ENCODE data around the gene IBTK. TPM values are rescaled to one million over a fixed set of nuclear protein-coding genes. Genes with fewer than 3 reads are reported as not detected.
"Not testable (repeated sequence)": the region's sequence is repeated elsewhere in the genome, so short reads cannot be mapped to it uniquely, and the experiment has no call there.

IBTK gene
- total RNA-seq, 1 experiment from 2014 or later, result 31.9 TPM

- Histone ChIP-seq H3K36me3 (replicated peaks; ENCODE audit: control insufficient read depth, insufficient read depth, low read length) (peaks cover 7% of the 10 kb centered on the region), H3K27me3 (ENCODE audit: control insufficient read depth, insufficient read depth, low read length) (no peaks in the 10 kb centered on the region)
Measured at GRCh38 chr6:82217018-82217586, 30.4 kb downstream of the IBTK start.

GRCh38 chr6:82216549-82216948 lies 31.0 kb downstream of the IBTK start:
- H3K36me3 ChIP-seq (replicated peaks; ENCODE audit: control insufficient read depth, insufficient read depth, low read length), result peaks cover 7% of the 10 kb centered on the region
- no peak for DNase-seq
- H3K27me3 ChIP-seq (ENCODE audit: control insufficient read depth, insufficient read depth, low read length), result no peaks in the 10 kb centered on the region
- no peak overlapping the region for H3K4me3 ChIP-seq (ENCODE audit: insufficient read depth, low read depth, low read length)

More at GRCh38 chr6:82217018-82217586, 30.4 kb downstream of the IBTK start:
- no peak overlapping the region for H3K4me3 ChIP-seq (ENCODE audit: insufficient read depth, low read depth, low read length)
- DNase-seq, result no peak

- no peak for DNase-seq
Measured at GRCh38 chr6:82211326-82211725, 36.2 kb downstream of the IBTK start.

GRCh38 chr6:82208913-82209312 lies 38.6 kb downstream of the IBTK start:
- Histone ChIP-seq H3K27me3 (ENCODE audit: control insufficient read depth, insufficient read depth, low read length) (no peaks in the 10 kb centered on the region), H3K36me3 (replicated peaks; ENCODE audit: control insufficient read depth, insufficient read depth, low read length) (peaks cover 4% of the 10 kb centered on the region), H3K4me3 (ENCODE audit: insufficient read depth, low read depth, low read length) (no peak overlapping the region)
- no peak for DNase-seq

More at GRCh38 chr6:82211326-82211725, 36.2 kb downstream of the IBTK start:
- Histone ChIP-seq H3K27me3 (ENCODE audit: control insufficient read depth, insufficient read depth, low read length) (no peaks in the 10 kb centered on the region), H3K36me3 (replicated peaks; ENCODE audit: control insufficient read depth, insufficient read depth, low read length) (peaks cover 7% of the 10 kb centered on the region), H3K4me3 (ENCODE audit: insufficient read depth, low read depth, low read length) (no peak overlapping the region)

GRCh38 chr6:82205930-82206392 lies 41.6 kb downstream of the IBTK start:
- H3K27me3 ChIP-seq (ENCODE audit: control insufficient read depth, insufficient read depth, low read length), result no peaks in the 10 kb centered on the region
- peaks cover 4% of the 10 kb centered on the region for H3K36me3 ChIP-seq (replicated peaks; ENCODE audit: control insufficient read depth, insufficient read depth, low read length)
- no peak for DNase-seq
- no peak overlapping the region for H3K4me3 ChIP-seq (ENCODE audit: insufficient read depth, low read depth, low read length)

GRCh38 chr6:82204020-82204419 lies 43.5 kb downstream of the IBTK start:
- Histone ChIP-seq H3K36me3 (replicated peaks; ENCODE audit: control insufficient read depth, insufficient read depth, low read length) (peaks cover 2% of the 10 kb centered on the region), H3K27me3 (ENCODE audit: control insufficient read depth, insufficient read depth, low read length) (no peaks in the 10 kb centered on the region), H3K4me3 (ENCODE audit: insufficient read depth, low read depth, low read length) (no peak overlapping the region)
- DNase-seq, result no peak

GRCh38 chr6:82197784-82198183 lies 49.8 kb downstream of the IBTK start:
- Histone ChIP-seq H3K36me3 (replicated peaks; ENCODE audit: control insufficient read depth, insufficient read depth, low read length) (peaks cover 7% of the 10 kb centered on the region), H3K27me3 (ENCODE audit: control insufficient read depth, insufficient read depth, low read length) (no peaks in the 10 kb centered on the region), H3K4me3 (ENCODE audit: insufficient read depth, low read depth, low read length) (no peak overlapping the region)
- DNase-seq, result no peak

- not testable (repeated sequence) for H3K36me3 ChIP-seq (replicated peaks; ENCODE audit: control insufficient read depth, insufficient read depth, low read length); H3K27me3 ChIP-seq (ENCODE audit: control insufficient read depth, insufficient read depth, low read length); H3K4me3 ChIP-seq (ENCODE audit: insufficient read depth, low read depth, low read length); DNase-seq
Measured at GRCh38 chr6:82197245-82197644, 50.3 kb downstream of the IBTK start.

GRCh38 chr6:82196161-82196560 lies 51.4 kb downstream of the IBTK start:
- DNase-seq, result no peak
- Histone ChIP-seq H3K27me3 (ENCODE audit: control insufficient read depth, insufficient read depth, low read length) (no peaks in the 10 kb centered on the region), H3K4me3 (ENCODE audit: insufficient read depth, low read depth, low read length) (no peak overlapping the region), H3K36me3 (replicated peaks; ENCODE audit: control insufficient read depth, insufficient read depth, low read length) (peaks cover 9% of the 10 kb centered on the region)

- no peak for DNase-seq
- Histone ChIP-seq H3K36me3 (replicated peaks; ENCODE audit: control insufficient read depth, insufficient read depth, low read length) (peaks cover 9% of the 10 kb centered on the region), H3K27me3 (ENCODE audit: control insufficient read depth, insufficient read depth, low read length) (no peaks in the 10 kb centered on the region), H3K4me3 (ENCODE audit: insufficient read depth, low read depth, low read length) (no peak overlapping the region)
Measured at GRCh38 chr6:82195619-82196018, 51.9 kb downstream of the IBTK start.

GRCh38 chr6:82185948-82186535 lies 61.5 kb downstream of the IBTK start:
- Histone ChIP-seq H3K36me3 (replicated peaks; ENCODE audit: control insufficient read depth, insufficient read depth, low read length) (no peaks in the 10 kb centered on the region; the same call in 1 of the 2 replicates), H3K27me3 (ENCODE audit: control insufficient read depth, insufficient read depth, low read length) (no peaks in the 10 kb centered on the region), H3K4me3 (ENCODE audit: insufficient read depth, low read depth, low read length) (no peak overlapping the region)
- no peak for DNase-seq

- no peaks in the 10 kb centered on the region for H3K27me3 ChIP-seq (ENCODE audit: control insufficient read depth, insufficient read depth, low read length)
- no peak for DNase-seq
- no peak overlapping the region for H3K4me3 ChIP-seq (ENCODE audit: insufficient read depth, low read depth, low read length)
- H3K36me3 ChIP-seq (replicated peaks; ENCODE audit: control insufficient read depth, insufficient read depth, low read length), result no peaks in the 10 kb centered on the region; the same call in 1 of the 2 replicates
Measured at GRCh38 chr6:82183642-82184282, 63.8 kb downstream of the IBTK start.

- DNase-seq, result no peak
- Histone ChIP-seq H3K4me3 (ENCODE audit: insufficient read depth, low read depth, low read length) (no peak overlapping the region), H3K36me3 (replicated peaks; ENCODE audit: control insufficient read depth, insufficient read depth, low read length) (no peaks in the 10 kb centered on the region; the same call in 1 of the 2 replicates)
Measured at GRCh38 chr6:82182756-82183155, 64.8 kb downstream of the IBTK start.

GRCh38 chr6:82179415-82179814 lies 68.1 kb downstream of the IBTK start:
- Histone ChIP-seq H3K4me3 (ENCODE audit: insufficient read depth, low read depth, low read length) (no peak overlapping the region), H3K27me3 (ENCODE audit: control insufficient read depth, insufficient read depth, low read length) (no peaks in the 10 kb centered on the region), H3K36me3 (replicated peaks; ENCODE audit: control insufficient read depth, insufficient read depth, low read length) (no peaks in the 10 kb centered on the region; the same call in 1 of the 2 replicates)
- DNase-seq, result no peak

More at GRCh38 chr6:82182756-82183155, 64.8 kb downstream of the IBTK start:
- no peaks in the 10 kb centered on the region for H3K27me3 ChIP-seq (ENCODE audit: control insufficient read depth, insufficient read depth, low read length)

GRCh38 chr6:82178759-82179112 lies 68.8 kb downstream of the IBTK start:
- Histone ChIP-seq H3K27me3 (ENCODE audit: control insufficient read depth, insufficient read depth, low read length) (no peaks in the 10 kb centered on the region), H3K4me3 (ENCODE audit: insufficient read depth, low read depth, low read length) (no peak overlapping the region), H3K36me3 (replicated peaks; ENCODE audit: control insufficient read depth, insufficient read depth, low read length) (no peaks in the 10 kb centered on the region)
- no peak for DNase-seq

Measured in H7 (cell line).